K562 (cell line): ENCODE measurements around the gene PRRX1. TPM values are rescaled to one million over a fixed set of nuclear protein-coding genes. Genes with fewer than 3 reads are reported as not detected.

Experiments used
- ATAC-seq: fragments of 200-7000 bp; cut with Tn5 transposase; 3 replicates; pipeline ENCODE4 v1.9.1; 2020; ENCODE audit warnings: moderate library complexity
- BruUV-seq: library from RNA; stranded (reverse); fragments of 400-500 nt; replicated peaks from 2 replicates; lab custom pipeline; 2021; lab: Mats Ljungman, UMichigan
- CTCF ChIA-PET: fragments of 300-600 bp; formaldehyde crosslinking; extraction: SDS; loops from one replicate; lab custom pipeline; 2021; ENCODE audit warnings: low intra/inter-chr PET ratio; lab: Yijun Ruan, JAX
- POLR2A ChIA-PET: fragments of 300-600, 350-650 bp; sonication (Branson Sonifier 250); formaldehyde crosslinking; extraction: SDS; loops from one replicate; lab custom pipeline; 2021; ENCODE audit warnings: antibody characterized with exemption, inconsistent platforms; lab: Yijun Ruan, JAX
- DNase-seq, 4 experiments: peaks; one replicate each; pipeline versions ENCODE4 v3.0.0 to v3.0.0-alpha.2; 2011 to 2018; ENCODE audit warnings: low spot score in 3 of 4, mixed read lengths in 3 of 4; ENCODE audit errors: extremely low read depth in 1 of 4
- FAIRE-seq: peaks from 2 replicates; lab custom pipeline; 2011; peaks lifted over from hg19 to GRCh38; lab: Jason Lieb, UNC
- H2AFZ ChIP-seq: 2 replicates; pipeline ENCODE4 v1.6.0; 2011; ENCODE audit warnings: low read depth, low read length, control low read depth, inconsistent platforms
- H3K27ac ChIP-seq: fragments of 200-600 bp; 3 replicates; pipeline ENCODE4 v1.8.0; 2011; ENCODE audit warnings: low read depth, mild to moderate bottlenecking, control low read depth, inconsistent platforms, low read length, moderate library complexity, mixed read lengths; ENCODE audit errors: extremely low read depth
- H3K27me3 ChIP-seq, 2 experiments: fragments of 300-600 bp in 1 of 2; 2 replicates in 1 of 2; 3 replicates in 1 of 2; pipeline versions ENCODE4 v1.6.0 to v1.8.0; 2011; ENCODE audit warnings: inconsistent platforms in 2 of 2, low read length in 2 of 2, mild to moderate bottlenecking in 1 of 2, mixed read lengths in 1 of 2, moderate library complexity in 1 of 2; ENCODE audit not compliant: control insufficient read depth in 2 of 2, insufficient read depth in 2 of 2
- H3K36me3 ChIP-seq: fragments of 300-600 bp; 3 replicates; pipeline ENCODE4 v1.8.0; 2011; ENCODE audit warnings: mild to moderate bottlenecking, low read length, inconsistent platforms; ENCODE audit not compliant: control insufficient read depth, insufficient read depth
- H3K4me1 ChIP-seq, 2 experiments: fragments of 200-600 bp in 1 of 2; replicated peaks in 1 of 2; 2 replicates in 1 of 2; 3 replicates in 1 of 2; pipeline versions ENCODE4 v1.5.1 to v1.8.0; 2011; ENCODE audit warnings: inconsistent platforms in 2 of 2, low read length in 2 of 2, mild to moderate bottlenecking in 1 of 2, mixed read lengths in 1 of 2, moderate library complexity in 1 of 2; ENCODE audit not compliant: control insufficient read depth in 2 of 2, insufficient read depth in 2 of 2
- H3K4me2 ChIP-seq: 2 replicates; pipeline ENCODE4 v1.6.1; 2011; ENCODE audit warnings: low read length, control low read depth, inconsistent platforms, mixed read lengths; ENCODE audit not compliant: insufficient read depth
- H3K4me3 ChIP-seq: fragments of 200-600 bp; sonication (generic), shearing (Covaris generic); 2 replicates; pipeline ENCODE4 v1.5.1; 2016; ENCODE audit warnings: control low read depth, inconsistent platforms
- H3K79me2 ChIP-seq: fragments of 200-600 bp; 3 replicates; pipeline ENCODE4 v1.8.0; 2011; ENCODE audit warnings: low read length, inconsistent platforms; ENCODE audit not compliant: control insufficient read depth, insufficient read depth
- H3K9ac ChIP-seq, 2 experiments: 2 replicates each; pipeline versions ENCODE4 v1.6.0 to v1.6.1; 2011; ENCODE audit warnings: low read depth in 2 of 2, low read length in 2 of 2, control low read depth in 1 of 2, inconsistent platforms in 1 of 2, mild to moderate bottlenecking in 1 of 2, mixed read lengths in 1 of 2; ENCODE audit not compliant: insufficient read depth in 1 of 2
- H3K9me1 ChIP-seq: one replicate; pipeline ENCODE4 v1.6.0; 2011; ENCODE audit warnings: inconsistent platforms, mild to moderate bottlenecking, low read length, moderate library complexity; ENCODE audit not compliant: control insufficient read depth, insufficient read depth
- H3K9me3 ChIP-seq: replicated peaks from 2 replicates; pipeline ENCODE4 v1.5.1; 2011; ENCODE audit warnings: low read depth, low read length, inconsistent platforms; ENCODE audit not compliant: control insufficient read depth, insufficient read depth
- H4K20me1 ChIP-seq: replicated peaks from 2 replicates; pipeline ENCODE4 v1.6.1; 2011; ENCODE audit warnings: low read length, inconsistent platforms, mixed read lengths; ENCODE audit not compliant: control insufficient read depth, insufficient read depth
- ATF1 ChIP-seq, 2 experiments: fragments of 450-650 bp in 1 of 2; IDR thresholded peaks; 2 replicates each; pipeline ENCODE4 v1.6.1; 2016; ENCODE audit warnings: missing compliant biosample characterization in 1 of 2, missing genetic modification characterization in 1 of 2
- BRD9 ChIP-seq: fragments of 450-650 bp; IDR thresholded peaks from 2 replicates; pipeline ENCODE4 v1.6.1; 2018; ENCODE audit warnings: low read depth; ENCODE audit not compliant: partially characterized antibody
- CCAR2 ChIP-seq: fragments of 200-400 bp; formaldehyde crosslinking; IDR thresholded peaks from 2 replicates; pipeline ENCODE4 v1.6.1; 2017; ENCODE audit warnings: mild to moderate bottlenecking, low read depth, low read length
- HMG20A ChIP-seq: fragments of 450-650 bp; formaldehyde crosslinking; conservative IDR thresholded peaks from 2 replicates; pipeline ENCODE4 v1.4.0; 2020; ENCODE audit warnings: mild to moderate bottlenecking, mixed read lengths
- NCOA2 ChIP-seq, 2 experiments: fragments of 450-650 bp; IDR thresholded peaks; 2 replicates each; pipeline ENCODE4 v1.6.1; 2018; ENCODE audit warnings: mild to moderate bottlenecking in 2 of 2, moderate library complexity in 1 of 2; ENCODE audit not compliant: partially characterized antibody in 2 of 2
- NR2C2 ChIP-seq, 2 experiments: fragments of 200-800 bp in 1 of 2; sonication (Bioruptor generic) in 1 of 2; sonication (generic) in 1 of 2; formaldehyde crosslinking in 1 of 2; IDR thresholded peaks; 2 replicates each; pipeline versions ENCODE4 v1.6.1 to v1.8.0; 2016 to 2022; ENCODE audit warnings: mild to moderate bottlenecking in 1 of 2, missing compliant biosample characterization in 1 of 2, missing genetic modification characterization in 1 of 2, missing genetic modification reagents in 1 of 2
- RAD51 ChIP-seq: fragments of 450-650 bp; IDR thresholded peaks from 2 replicates; pipeline ENCODE4 v1.7.1; 2016; ENCODE audit warnings: low read depth, mild to moderate bottlenecking, borderline replicate concordance
- SETDB1 ChIP-seq: IDR thresholded peaks from one replicate; pipeline ENCODE4 v1.6.1; 2012; ENCODE audit warnings: low read length, control low read depth, inconsistent platforms
- ZNF316 ChIP-seq: fragments of 450-650 bp; IDR thresholded peaks from 2 replicates; pipeline ENCODE4 v1.6.1; 2016
- WGBS: fragments of 100-300 bp; shearing (Covaris generic); methylation state at CpG from one replicate; pipeline ENCODE4 v1.1.6; 2016; ENCODE audit warnings: low coverage, mixed read lengths; ENCODE audit not compliant: insufficient coverage; ENCODE audit errors: missing lambda C conversion rate; 5-methylcytosine and 5-hydroxymethylcytosine counted together
- in situ Hi-C: fragments of 300-500 bp; cut with MboI; formaldehyde crosslinking; loops from 4 replicates; pipeline ENCODE4 v1.15.0; 2018; ENCODE audit warnings: inconsistent platforms, mixed read lengths
- intact Hi-C: fragments of 100-400 bp; cut with micrococcal nuclease; formaldehyde crosslinking; loops from 2 replicates; pipeline ENCODE4 v1.14.2; 2022
- polyA plus RNA-seq, 8 experiments: library from polyadenylated mRNA; depleted of rRNA in 4 of 8; stranded (reverse) in 5 of 8; unstranded in 3 of 8; fragments of >200 nt; fragmentation: Nextera tagmentation in 2 of 8; fragmentation: Illumina TruSeq in 1 of 8; extraction: Ambion mirVana in 2 of 8; extraction: Trizol in 1 of 8; gene quantifications; 2 replicates each; pipeline versions ENCODE4 v1.2.1 to v1.2.3, GENCODE V29; 2011 to 2014; ENCODE audit warnings: inconsistent platforms in 1 of 8, missing spikeins in 1 of 8
- total RNA-seq, 7 experiments: library from RNA; depleted of rRNA in 6 of 7; stranded (reverse); fragments of >200 nt in 6 of 7; fragmentation: Illumina TruSeq in 2 of 7; extraction: Trizol in 2 of 7; gene quantifications; 2 replicates each; pipeline versions ENCODE4 v1.2.1 to v1.2.3, GENCODE V29; 2011 to 2021; ENCODE audit warnings: low replicate concordance in 1 of 7
- TF ChIP-seq, protein P1 (sequence below): fragments of 450-650 bp; IDR thresholded peaks from 2 replicates; pipeline ENCODE4 v1.6.1; 2016; ENCODE audit warnings: low read depth

PRRX1 gene
- total and polyA plus RNA-seq, 9 of the 15 experiments (the other 6 are each of a cell fraction or from before 2014, with no cell fraction given), result not detected

DNA sequence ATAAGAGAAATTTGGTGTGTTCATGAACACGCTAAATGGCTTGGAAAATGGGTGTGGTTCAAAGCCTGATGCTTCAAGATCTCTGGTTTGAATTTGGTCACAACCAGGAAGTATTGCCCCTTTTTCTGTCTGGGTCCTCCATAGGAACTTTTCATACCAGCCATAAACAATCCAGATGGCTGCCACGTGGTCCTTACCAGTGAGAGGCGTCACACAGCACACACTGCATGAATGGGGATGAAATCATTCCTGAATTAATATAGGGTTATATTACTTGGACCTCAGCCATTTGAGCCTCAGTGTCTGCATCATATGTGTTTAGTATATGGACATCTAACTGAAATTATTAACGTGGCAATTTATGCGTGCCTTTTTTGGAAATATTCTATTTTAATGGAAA, 64.0 kb downstream of the PRRX1 start:
- no TSS peak for BruUV-seq
- Histone ChIP-seq H3K9me1 (no peaks in the 10 kb centered on the region), H3K4me2 (no peak overlapping the region), H3K9me3 (no peaks in the 10 kb centered on the region), H3K27me3 (no peaks in the 10 kb centered on the region), H2AFZ (no peak overlapping the region), H3K4me3 (no peak overlapping the region), H4K20me1 (no peaks in the 10 kb centered on the region), H3K36me3 (no peaks in the 10 kb centered on the region), H3K9ac (no peak overlapping the region), H3K4me1 (no peaks in the 10 kb centered on the region), H3K27ac (no peak overlapping the region), H3K79me2 (no peaks in the 10 kb centered on the region)
- ATAC-seq, result no peak
- ChIA-PET CTCF (no interaction called here), POLR2A (no interaction called here)
- 7% methylated on average over 5 of the region's 5 CpGs for WGBS
- no peak for TF ChIP-seq ZNF316
- no peak for TF ChIP-seq ATF1 (CRISPR knock-in tag; IDR thresholded peaks at IDR 0.05)
- TF ChIP-seq ATF1 (tag; IDR thresholded peaks at IDR 0.05), result no peak
- TF ChIP-seq, protein P1, sequence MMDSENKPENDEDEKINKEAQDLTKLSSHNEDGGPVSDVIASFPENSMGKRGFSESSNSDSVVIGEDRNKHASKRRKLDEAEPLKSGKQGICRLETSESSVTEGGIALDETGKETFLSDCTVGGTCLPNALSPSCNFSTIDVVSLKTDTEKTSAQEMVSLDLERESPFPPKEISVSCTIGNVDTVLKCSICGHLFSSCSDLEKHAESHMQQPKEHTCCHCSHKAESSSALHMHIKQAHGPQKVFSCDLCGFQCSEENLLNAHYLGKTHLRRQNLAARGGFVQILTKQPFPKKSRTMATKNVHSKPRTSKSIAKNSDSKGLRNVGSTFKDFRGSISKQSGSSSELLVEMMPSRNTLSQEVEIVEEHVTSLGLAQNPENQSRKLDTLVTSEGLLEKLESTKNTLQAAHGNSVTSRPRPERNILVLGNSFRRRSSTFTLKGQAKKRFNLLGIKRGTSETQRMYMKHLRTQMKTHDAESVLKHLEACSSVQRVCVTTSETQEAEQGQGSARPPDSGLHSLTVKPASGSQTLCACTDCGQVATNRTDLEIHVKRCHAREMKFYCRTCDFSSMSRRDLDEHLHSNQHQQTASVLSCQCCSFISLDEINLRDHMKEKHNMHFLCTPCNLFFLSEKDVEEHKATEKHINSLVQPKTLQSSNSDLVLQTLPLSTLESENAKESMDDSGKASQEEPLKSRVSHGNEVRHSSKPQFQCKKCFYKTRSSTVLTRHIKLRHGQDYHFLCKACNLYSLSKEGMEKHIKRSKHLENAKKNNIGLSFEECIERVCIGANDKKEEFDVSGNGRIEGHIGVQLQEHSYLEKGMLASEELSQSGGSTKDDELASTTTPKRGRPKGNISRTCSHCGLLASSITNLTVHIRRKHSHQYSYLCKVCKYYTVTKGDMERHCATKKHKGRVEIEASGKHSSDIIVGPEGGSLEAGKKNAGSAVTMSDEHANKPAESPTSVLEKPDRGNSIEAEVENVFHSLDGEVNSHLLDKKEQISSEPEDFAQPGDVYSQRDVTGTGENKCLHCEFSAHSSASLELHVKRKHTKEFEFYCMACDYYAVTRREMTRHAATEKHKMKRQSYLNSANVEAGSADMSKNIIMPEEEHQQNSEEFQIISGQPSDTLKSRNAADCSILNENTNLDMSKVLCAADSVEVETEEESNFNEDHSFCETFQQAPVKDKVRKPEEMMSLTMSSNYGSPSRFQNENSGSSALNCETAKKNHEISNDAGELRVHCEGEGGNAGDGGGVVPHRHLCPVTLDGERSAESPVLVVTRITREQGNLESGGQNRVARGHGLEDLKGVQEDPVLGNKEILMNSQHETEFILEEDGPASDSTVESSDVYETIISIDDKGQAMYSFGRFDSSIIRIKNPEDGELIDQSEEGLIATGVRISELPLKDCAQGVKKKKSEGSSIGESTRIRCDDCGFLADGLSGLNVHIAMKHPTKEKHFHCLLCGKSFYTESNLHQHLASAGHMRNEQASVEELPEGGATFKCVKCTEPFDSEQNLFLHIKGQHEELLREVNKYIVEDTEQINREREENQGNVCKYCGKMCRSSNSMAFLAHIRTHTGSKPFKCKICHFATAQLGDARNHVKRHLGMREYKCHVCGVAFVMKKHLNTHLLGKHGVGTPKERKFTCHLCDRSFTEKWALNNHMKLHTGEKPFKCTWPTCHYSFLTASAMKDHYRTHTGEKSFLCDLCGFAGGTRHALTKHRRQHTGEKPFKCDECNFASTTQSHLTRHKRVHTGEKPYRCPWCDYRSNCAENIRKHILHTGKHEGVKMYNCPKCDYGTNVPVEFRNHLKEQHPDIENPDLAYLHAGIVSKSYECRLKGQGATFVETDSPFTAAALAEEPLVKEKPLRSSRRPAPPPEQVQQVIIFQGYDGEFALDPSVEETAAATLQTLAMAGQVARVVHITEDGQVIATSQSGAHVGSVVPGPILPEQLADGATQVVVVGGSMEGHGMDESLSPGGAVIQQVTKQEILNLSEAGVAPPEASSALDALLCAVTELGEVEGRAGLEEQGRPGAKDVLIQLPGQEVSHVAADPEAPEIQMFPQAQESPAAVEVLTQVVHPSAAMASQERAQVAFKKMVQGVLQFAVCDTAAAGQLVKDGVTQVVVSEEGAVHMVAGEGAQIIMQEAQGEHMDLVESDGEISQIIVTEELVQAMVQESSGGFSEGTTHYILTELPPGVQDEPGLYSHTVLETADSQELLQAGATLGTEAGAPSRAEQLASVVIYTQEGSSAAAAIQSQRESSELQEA, result no peak
- TF ChIP-seq BRD9, result no peak
- no peak for TF ChIP-seq RAD51
- no peak for TF ChIP-seq SETDB1
- no peak for TF ChIP-seq NR2C2 (CRISPR knock-in tag; IDR thresholded peaks at IDR 0.05)
- no peak for TF ChIP-seq NR2C2 (tag; IDR thresholded peaks at IDR 0.05)
- no peak for TF ChIP-seq CCAR2
- no peak for TF ChIP-seq NCOA2 (IDR thresholded peaks at IDR 0.05; ENCODE audit: partially characterized antibody in 2 of 2)
- TF ChIP-seq HMG20A (CRISPR knock-in tag), result no peak
- FAIRE-seq, result no peak
- in situ Hi-C loops (no loop called here), intact Hi-C loops (no loop called here)
- DNase-seq, result no peak
